RWPE1 (cell line): ENCODE results near the gene WNT3A.
A peak's percentile ranks its signal among the peaks of the same experiment; 100 is the strongest.

Source experiments
- CTCF ChIA-PET: fragments of 350-600 bp; sonication (Branson Sonifier 250); formaldehyde crosslinking; extraction: SDS; loops from one replicate; lab custom pipeline; 2021; lab: Yijun Ruan, JAX
- POLR2A ChIA-PET: fragments of 400-600 bp; formaldehyde crosslinking; extraction: SDS; loops from one replicate; lab custom pipeline; 2020; ENCODE audit warnings: antibody characterized with exemption; ENCODE audit not compliant: low non-redundant PET; lab: Yijun Ruan, JAX
- DNase-seq: peaks from one replicate; pipeline ENCODE4 v3.0.0; 2012; ENCODE audit warnings: low spot score
- H3K27ac ChIP-seq: fragments of 450-650 bp; 2 replicates; pipeline ENCODE4 v1.5.1; 2017
- TF ChIP-seq, protein P1 (sequence below): fragments of 450-650 bp; conservative IDR thresholded peaks from 2 replicates; pipeline ENCODE4 v1.5.1; 2017; ENCODE audit warnings: low read depth, mild to moderate bottlenecking

The WNT3A gene

DNA sequence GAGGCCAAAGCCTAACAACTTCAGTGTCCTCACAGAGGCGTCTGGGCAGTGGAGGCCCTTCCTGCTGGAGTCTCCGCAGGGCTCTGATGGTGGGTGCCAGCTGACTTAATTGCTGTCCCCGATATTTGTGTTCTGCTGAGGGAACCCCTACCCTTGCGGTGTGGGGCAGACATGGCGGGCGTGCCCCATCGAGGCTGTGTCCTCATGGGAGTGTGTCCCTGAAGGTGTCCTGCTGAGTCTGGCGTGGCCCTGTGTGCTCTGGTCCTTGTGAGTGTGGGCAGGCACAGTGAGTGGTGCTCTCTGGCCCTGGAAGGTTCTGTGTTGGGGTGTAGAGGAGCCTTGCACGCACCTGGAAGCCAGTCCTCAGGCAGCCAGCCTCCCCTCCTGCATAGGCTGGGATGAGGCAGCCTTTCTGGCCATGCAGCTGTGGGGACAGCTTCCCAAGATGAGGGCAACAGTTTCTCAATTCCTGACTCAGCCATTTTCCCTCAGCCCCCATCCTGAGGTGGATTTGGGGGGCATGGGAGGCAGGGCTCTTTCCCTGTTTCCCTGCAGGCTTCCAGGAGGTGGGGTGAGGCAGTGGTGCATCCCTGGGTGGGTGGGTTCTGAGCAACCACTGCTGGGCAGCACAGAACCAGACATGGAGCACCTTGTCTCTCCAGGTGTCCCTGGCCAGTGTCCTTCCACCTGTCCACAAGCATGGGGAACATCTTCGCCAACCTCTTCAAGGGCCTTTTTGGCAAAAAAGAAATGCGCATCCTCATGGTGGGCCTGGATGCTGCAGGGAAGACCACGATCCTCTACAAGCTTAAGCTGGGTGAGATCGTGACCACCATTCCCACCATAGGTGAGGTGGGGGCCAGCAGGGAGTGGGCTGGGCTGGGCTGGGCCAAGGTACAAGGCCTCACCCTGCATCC, 89.9 kb downstream of the WNT3A start:
- CTCF ChIA-PET = no interaction called here
- TF ChIP-seq, protein P1, sequence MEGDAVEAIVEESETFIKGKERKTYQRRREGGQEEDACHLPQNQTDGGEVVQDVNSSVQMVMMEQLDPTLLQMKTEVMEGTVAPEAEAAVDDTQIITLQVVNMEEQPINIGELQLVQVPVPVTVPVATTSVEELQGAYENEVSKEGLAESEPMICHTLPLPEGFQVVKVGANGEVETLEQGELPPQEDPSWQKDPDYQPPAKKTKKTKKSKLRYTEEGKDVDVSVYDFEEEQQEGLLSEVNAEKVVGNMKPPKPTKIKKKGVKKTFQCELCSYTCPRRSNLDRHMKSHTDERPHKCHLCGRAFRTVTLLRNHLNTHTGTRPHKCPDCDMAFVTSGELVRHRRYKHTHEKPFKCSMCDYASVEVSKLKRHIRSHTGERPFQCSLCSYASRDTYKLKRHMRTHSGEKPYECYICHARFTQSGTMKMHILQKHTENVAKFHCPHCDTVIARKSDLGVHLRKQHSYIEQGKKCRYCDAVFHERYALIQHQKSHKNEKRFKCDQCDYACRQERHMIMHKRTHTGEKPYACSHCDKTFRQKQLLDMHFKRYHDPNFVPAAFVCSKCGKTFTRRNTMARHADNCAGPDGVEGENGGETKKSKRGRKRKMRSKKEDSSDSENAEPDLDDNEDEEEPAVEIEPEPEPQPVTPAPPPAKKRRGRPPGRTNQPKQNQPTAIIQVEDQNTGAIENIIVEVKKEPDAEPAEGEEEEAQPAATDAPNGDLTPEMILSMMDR = no peak
- POLR2A ChIA-PET = no interaction called here
- H3K27ac ChIP-seq = peak overlapping the region; percentile 84
- DNase-seq = no peak

DNA sequence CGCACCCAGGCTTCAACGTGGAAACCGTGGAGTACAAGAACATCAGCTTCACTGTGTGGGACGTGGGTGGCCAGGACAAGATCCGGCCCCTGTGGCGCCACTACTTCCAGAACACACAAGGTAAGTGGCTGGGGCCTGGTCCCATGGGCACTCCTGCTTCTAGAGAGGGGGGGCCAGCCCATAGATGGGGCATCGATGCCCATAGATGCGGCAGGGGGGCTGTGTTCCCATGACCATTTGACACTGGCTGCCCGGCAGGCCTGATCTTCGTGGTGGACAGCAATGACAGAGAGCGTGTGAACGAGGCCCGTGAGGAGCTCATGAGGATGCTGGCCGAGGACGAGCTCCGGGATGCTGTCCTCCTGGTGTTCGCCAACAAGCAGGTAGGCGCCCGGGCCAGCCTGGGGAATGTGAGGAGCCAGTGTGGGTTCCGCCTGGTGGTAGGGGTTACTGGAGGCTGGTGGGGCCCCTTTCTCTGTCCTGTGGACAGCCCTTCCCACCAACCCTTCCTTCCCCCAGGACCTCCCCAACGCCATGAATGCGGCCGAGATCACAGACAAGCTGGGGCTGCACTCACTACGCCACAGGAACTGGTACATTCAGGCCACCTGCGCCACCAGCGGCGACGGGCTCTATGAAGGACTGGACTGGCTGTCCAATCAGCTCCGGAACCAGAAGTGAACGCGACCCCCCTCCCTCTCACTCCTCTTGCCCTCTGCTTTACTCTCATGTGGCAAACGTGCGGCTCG, 90.7 kb downstream of the WNT3A start:
- H3K27ac ChIP-seq = peak overlapping the region; percentile 84
- ChIA-PET CTCF (interaction anchor here (1.0 to 1.6 kb wide), 2 partner anchors 93 to 98 kb away, joined by 5 to 6 read pairs; no protein-coding TSS in a partner anchor), POLR2A (no interaction called here)
- TF ChIP-seq, protein P1 = no peak
- no peak for DNase-seq

DNA sequence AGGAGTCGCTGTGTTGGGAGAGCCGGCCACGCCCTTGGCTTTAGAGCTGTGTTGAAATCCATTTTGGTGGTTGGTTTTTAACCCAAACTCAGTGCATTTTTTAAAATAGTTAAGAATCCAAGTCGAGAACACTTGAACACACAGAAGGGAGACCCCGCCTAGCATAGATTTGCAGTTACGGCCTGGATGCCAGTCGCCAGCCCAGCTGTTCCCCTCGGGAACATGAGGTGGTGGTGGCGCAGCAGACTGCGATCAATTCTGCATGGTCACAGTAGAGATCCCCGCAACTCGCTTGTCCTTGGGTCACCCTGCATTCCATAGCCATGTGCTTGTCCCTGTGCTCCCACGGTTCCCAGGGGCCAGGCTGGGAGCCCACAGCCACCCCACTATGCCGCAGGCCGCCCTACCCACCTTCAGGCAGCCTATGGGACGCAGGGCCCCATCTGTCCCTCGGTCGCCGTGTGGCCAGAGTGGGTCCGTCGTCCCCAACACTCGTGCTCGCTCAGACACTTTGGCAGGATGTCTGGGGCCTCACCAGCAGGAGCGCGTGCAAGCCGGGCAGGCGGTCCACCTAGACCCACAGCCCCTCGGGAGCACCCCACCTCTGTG, 91.6 kb downstream of the WNT3A start:
- DNase-seq = no peak
- TF ChIP-seq, protein P1 = no peak
- ChIA-PET POLR2A (no interaction called here), CTCF (interaction anchor here (1.0 to 1.6 kb wide), 2 partner anchors 94 to 99 kb away, joined by 5 to 6 read pairs; no protein-coding TSS in a partner anchor)
- H3K27ac ChIP-seq = peak overlapping the region; percentile 84

DNA sequence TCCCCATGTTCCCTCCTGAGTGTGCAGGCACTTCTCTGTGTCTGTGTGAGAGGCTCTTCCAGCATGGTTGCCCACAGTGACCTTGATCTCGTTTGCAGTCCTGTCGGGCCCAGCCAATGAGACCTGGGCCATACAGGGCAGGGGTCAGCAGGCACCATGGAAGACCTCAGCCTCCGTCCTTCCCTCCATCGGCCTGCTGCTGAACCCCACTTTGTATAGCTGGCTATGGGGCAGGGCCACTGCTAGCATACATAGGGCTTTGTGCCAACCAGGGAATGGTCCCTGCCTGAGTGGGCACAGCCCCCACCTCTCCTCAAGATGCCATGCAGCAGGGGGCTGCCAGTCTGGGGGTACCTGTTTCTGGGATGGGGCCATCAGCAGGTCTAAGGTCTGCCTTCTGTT, 92.5 kb downstream of the WNT3A start:
- no peak for DNase-seq
- CTCF ChIA-PET = interaction anchor here (0.6 to 1.3 kb wide), 3 partner anchors 66 to 1188 kb away, joined by 3 to 5 read pairs (median 4); partner anchors contain the start of gene IBA57
- TF ChIP-seq, protein P1 = no peak
- peak overlapping the region; percentile 84 for H3K27ac ChIP-seq
- POLR2A ChIA-PET = no interaction called here

DNA sequence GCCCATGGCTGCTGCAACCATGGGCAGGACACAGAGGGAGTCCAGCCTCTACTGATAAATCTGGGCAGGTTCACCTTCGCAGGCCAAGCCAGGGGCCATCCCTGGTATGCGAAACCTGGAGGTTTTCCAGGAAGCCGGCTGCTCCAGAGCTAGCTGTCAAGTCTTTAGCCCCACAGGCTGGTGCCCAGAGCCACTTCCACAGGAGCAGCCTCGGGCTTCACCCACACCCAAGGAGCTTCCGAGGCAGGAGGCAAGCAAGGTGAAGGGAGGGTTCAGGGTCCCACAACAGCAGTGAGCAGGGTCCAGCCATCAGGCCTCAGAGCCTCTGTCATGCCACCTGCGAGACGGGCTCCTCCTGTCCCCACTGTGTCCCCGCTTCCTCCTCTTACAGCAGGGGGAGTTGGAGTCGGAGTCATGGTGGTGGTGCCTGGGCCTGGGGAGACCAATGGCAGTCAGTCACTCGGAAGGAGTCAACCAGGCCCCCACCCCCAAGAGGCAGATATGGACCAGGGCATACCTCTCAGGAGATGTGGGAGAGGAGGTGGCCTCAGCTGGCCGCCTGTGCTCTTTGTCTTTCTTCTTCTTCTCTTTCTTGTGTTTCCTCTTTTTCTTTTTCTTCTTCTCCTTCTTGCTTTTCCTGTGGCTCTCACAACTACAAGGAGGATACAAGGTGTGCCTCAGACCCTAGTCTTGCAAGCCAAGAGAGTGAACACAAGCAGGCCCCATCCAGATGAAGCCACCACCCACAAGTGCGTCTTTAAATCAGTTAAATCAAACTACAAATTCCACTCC, 94.2 kb downstream of the WNT3A start:
- ChIA-PET POLR2A (no interaction called here), CTCF (interaction anchor here (1.4 kb wide), 1 partner anchor 102 kb away, joined by 9 read pairs; no protein-coding TSS in a partner anchor)
- DNase-seq = no peak
- TF ChIP-seq, protein P1 = no peak
- H3K27ac ChIP-seq = peak overlapping the region; percentile 84
